GM19023 (cell line): Measurements from ENCODE around the gene GJD3.

Experiments
- ATAC-seq: cut with Tn5 transposase; IDR thresholded peaks from one replicate; pipeline ENCODE4 v1.9.1; 2021; ENCODE audit warnings: mild to moderate bottlenecking, moderate library complexity; ENCODE audit not compliant: unreplicated experiment

The GJD3 gene

GRCh38 chr17:40354221-40355122 lies 10.1 kb downstream of the GJD3 start:
- ATAC-seq, result no peak

- no peak for ATAC-seq
These were observed 11.7 kb downstream of the GJD3 start for GRCh38 chr17:40352779-40353394.

DNA sequence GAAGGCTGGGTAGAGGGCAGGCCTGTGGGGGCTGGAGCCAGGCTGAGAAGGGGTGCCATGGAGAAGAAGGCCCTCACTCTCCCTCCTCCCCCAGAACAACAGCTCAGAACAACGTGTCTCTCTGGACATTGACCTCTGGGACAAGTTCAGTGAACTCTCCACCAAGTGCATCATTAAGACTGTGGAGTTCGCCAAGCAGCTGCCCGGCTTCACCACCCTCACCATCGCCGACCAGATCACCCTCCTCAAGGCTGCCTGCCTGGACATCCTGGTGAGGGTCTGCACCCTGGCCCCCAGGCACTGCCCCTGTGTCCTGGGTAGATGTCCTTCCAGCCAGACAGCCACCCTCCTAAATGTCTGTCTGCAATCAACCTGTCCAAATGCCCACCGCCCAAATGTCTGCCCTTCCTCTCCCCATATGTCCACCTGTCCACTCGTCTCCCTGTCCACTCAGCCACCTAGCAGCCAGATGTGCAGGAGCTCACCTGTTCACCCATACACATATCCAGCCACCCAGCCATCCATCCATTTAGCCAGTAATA lies 12.2 kb downstream of the GJD3 start:
- no peak for ATAC-seq

DNA sequence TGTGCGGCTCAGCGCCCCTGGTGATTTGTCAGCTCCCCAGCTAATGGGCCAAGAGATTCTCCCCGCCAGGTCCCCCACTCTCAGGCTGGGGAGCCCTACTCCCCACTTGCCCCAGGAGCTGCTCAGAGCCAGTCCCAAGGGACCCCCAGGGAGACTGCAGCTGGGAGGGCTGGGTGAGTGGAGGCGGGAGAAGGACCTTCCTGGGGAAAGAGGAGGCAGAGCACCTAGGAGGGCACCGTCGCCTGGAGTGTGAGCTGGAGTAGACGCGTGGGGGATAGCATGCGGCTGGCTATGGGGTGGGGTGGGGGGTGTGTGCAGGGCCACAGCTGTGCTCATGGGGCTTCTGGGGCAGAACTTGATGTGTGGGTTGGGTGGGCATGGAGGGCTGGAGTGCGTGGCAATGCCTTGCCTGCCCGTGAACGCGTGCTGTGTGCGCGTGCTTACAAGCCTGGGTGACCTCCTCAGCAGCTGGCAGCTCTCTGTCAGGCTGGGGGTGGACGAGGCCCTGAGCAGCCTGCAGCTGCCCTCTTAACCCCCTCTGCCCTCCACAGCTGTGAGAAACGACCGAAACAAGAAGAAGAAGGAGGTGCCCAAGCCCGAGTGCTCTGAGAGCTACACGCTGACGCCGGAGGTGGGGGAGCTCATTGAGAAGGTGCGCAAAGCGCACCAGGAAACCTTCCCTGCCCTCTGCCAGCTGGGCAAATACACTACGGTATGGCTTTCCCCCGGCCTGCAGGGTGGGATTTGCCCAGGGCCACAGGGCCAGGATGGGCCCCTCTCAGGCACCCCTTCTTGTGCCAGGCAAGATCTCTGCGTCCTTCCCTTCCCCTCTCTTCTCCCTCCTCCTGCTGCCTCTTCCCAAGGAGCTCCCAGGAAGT lies 12.9 kb downstream of the GJD3 start:
- ATAC-seq, result no peak

- ATAC-seq, result no peak
These were observed 13.7 kb downstream of the GJD3 start for GRCh38 chr17:40350689-40351358.

DNA sequence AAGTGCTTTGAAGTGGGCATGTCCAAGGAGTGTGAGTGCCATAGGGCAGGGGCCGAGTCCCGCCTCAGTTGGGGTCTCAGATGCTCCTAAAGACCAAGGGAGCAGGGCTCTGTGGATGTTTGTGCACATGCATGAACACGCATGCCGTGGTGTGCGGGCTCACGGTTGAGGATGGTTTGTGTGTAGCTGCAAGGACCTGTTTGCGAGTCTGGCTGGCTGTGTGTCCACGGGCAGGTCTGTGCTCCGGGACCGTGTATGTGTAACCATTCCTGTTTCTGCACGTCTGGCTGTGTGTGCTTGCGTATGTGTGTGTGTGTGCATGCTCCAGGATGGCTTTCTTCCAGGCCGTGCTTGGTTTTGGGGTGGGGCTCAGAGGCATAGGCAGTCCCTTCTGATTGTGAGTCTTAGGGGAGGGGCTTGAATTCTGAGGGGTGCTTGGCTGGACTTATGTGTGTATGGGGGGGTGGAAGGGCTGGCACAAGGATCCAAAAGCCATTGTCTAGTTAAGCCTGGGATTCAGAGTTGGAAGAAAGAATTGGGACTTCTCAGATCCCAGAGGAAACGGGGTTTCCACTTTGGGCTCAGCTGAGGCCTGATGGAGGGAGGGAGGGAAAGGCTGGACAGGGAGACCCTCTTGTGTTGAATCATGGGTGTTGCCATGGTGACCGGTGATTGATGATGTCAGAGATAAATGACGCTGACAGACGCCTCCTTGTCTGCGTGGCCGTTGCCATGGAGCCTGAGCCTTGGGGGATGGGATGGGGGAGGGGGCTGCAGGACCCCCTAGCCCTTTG lies 14.4 kb downstream of the GJD3 start:
- no peak for ATAC-seq

DNA sequence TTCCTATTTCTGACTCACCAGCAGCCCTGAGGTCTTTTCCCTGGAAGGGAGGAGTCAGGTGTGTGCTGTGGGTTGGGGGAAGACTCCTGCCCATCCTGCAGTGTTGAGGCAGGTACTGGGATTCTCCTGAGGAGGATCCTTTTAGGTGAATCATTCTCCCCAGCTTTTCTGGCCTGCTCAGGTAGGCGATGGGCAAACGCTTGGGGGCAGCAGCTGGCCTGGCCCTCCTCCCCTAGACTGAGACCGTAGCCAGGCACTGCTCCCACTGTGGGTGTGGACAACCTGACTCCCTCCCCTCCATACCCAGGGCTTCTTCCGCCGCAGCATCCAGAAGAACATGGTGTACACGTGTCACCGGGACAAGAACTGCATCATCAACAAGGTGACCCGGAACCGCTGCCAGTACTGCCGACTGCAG lies 15.1 kb downstream of the GJD3 start:
- no peak for ATAC-seq

DNA sequence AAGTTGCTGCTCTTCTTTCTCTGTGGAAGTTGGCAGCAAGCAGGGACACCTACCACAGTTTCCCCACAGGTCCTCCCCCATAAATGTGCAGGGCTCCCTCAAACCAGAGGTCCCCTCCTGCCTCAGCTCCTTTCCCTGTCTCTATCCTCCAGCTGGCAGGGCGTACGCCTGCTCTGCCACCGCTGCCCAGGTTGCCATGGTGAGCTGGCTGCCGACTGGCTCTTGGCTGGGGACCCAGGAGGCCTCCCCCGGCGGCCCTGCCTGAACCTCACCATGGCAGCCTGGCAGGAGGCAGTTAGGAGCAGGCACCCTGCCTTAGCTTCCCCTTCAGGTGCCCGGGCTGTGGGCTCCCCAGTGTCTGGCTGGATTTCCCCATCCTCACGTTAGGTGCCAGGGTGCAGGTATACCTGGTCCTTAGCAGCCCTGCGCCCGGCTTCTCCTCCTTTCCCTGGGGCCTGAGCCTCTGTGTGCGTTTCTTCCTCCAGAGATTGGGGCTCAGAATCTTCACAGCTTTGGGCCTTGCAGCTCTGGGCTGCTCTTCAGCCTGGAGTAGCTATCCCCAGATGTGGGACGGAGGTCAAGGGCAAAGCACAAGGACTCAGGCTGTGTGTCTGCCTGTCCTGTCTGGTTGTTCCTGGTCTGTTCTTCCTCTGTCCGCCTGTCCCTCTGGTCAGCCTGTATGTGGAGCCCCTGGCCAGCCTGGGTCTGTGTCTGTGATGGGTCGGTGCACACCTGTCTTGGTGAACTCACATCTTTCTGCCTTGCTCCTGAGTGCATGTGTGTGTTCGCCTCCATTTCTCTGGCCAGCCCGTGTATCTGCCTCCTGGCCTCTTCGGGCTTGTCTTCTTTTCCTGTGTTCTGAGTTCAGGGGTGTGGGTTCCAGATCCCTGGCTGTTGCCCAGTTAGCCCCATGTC lies 15.7 kb downstream of the GJD3 start:
- no peak for ATAC-seq

DNA sequence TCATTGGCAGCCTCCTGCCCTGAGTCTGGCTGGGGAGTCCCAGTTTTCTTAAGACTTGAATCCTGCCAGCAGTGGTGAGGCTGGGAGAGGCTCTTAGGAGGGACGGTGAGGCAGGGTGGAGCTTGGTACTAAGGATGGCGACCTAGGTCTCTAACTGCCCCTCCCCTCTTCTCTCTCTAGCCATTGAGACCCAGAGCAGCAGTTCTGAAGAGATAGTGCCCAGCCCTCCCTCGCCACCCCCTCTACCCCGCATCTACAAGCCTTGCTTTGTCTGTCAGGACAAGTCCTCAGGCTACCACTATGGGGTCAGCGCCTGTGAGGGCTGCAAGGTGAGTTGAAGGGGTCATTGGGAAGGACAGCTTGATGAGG lies 16.4 kb downstream of the GJD3 start:
- no peak for ATAC-seq

- ATAC-seq, result no peak
These were observed 17.0 kb downstream of the GJD3 start for GRCh38 chr17:40347319-40348135.

DNA sequence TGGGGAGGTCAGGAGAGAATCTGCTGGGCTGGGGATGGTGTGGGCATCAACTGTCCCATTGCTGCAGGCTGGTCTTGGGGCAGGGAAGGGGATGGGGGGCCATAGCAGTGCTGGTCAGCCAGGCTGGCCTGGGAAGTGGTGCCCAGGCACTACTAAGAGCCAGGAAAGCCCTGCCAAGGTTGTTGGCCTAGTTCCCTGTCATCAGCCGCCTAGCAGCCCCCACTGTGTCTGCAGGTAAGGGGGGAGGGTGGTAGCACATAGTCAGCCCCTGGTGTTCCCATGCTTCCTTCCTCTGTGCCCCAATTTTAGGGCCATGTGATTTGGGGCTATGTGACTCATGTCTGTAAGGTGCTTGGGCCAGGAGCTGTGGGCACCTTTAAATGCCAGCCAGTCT lies 17.8 kb downstream of the GJD3 start:
- no peak for ATAC-seq

DNA sequence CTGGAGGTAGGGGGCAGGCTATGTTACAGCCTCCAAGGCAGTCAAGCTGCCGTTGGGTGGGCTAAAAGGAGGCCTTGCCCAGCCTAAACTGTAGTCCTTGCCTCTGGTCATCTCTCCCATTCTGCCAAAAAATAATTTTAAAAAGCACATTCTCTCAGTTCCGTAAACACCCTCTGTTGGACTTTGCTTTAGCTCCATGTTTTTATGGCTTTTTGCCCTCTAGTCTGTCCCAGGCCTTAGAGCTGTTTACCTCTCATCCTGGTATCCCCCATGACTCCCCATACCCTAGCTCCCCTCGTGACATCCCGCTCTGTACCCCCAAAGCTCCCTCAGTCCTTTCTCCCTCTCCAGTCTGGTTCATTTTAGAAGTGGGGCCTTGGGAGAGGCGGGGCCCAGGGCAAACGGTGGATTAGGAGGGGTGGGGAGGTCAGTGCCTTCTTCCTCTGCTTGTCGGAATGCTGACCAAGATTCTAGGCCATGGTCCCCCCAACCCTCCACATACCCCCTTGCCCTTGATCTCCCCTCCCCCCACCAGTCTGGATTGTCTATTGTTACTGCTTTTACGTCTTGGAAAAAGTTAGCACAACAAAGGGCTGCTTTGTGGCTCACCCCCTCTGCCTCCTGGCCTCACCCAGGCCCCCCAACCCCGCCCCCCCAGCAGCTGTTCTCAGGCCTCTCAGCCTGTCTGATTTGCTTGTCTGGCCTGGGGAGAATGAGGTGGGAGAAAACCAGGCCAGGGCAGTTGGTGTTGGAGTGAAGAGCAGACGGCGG lies 18.4 kb downstream of the GJD3 start:
- no peak for ATAC-seq

- no peak for ATAC-seq
These were observed 19.2 kb downstream of the GJD3 start for GRCh38 chr17:40345161-40345993.

DNA sequence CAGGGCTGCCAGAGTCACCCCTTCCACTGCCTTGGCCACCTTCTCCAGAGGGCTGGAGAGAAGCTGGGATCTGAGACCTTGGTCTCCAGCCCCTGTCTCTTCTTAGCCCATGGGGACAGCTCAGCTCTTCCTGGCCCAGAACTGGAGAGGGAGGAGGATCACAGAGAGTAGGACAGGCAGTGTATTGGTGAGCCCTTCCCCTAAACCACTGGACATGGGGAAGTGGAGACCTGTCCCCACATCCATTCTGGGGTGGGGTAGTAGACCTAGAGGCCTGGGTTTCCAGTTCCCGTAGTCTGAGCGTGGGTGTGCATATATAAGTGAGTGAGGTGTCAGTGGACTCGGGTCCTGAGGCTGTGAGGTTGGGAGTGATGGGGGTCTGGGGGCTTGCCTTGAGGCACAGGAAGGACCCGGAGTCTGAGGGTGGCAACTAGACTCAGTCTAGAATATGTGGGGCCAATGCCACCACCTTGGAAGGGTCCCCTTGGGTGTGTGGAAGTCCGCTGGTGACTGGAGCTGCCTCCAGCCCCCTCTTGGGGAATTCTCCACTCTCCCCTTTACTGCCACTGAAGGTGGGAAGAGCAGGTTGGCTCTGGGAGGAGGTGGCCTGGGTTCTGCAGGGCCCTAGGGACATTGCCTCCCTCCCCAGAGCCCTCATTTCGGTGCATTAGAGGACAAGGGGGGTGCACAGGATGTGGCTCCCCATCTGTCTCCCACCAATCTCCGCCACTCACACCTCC lies 19.9 kb downstream of the GJD3 start:
- no peak for ATAC-seq

- ATAC-seq, result no peak
These were observed 21.1 kb downstream of the GJD3 start for GRCh38 chr17:40343219-40344119.
